Upper lobe of left lung (tissue), 4 donors: ENCODE measurements around the gene C1orf198.

Experiments
- POLR2A ChIP-seq, 4 donors: fragments of 450-650 bp; IDR thresholded peaks; one replicate each; pipeline ENCODE4 v1.5.1; 2016 to 2017; ENCODE audit warnings: antibody characterized with exemption in 4 of 4, mild to moderate bottlenecking in 2 of 4
- POLR2AphosphoS5 ChIP-seq, 2 donors: sonication (generic); formaldehyde crosslinking; IDR thresholded peaks; one replicate each; pipeline ENCODE4 v1.5.1; 2017; ENCODE audit warnings: antibody characterized with exemption in 2 of 2

DNA sequence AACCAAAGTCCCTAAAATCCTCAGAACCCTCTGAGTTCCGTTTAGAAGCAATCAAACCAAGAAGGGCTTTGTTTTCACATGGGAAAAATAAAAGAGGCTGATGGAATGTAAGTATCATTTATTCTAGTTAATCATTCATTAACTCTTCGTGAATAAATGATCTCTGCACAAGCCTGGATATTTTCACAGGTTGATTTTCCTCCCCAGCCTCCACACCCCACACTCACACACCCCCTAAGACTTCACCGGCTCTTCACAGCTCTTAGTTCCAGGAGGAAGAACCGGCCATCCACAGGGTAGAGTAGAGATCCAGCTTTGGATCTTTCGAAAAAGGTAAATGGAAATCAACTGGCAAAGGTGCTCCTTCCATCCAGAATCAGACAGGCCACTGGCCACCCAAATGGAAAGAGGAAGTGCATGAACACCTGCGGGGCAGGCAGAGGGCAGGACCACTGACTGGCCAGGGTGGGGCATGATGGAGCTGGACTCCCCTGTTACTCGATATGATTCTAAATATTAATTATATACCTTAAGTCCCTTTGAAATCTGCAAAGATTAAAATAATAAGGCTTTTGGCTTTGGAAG lies 10.0 kb downstream of the C1orf198 start:
- no peak for TF ChIP-seq POLR2A (IDR thresholded peaks at IDR 0.05)
- TF ChIP-seq POLR2AphosphoS5 (IDR thresholded peaks at IDR 0.05), result no peak
